HG02588 (cell line): Measurements from ENCODE around the gene DACT2.
"Not testable (repeated sequence)": the region's sequence is repeated elsewhere in the genome, so short reads cannot be mapped to it uniquely, and the experiment has no call there.

Experiments
- ATAC-seq: cut with Tn5 transposase; IDR thresholded peaks from one replicate; pipeline ENCODE4 v1.9.1; 2021; ENCODE audit warnings: mild to moderate bottlenecking, moderate library complexity; ENCODE audit not compliant: unreplicated experiment

DACT2 gene

DNA sequence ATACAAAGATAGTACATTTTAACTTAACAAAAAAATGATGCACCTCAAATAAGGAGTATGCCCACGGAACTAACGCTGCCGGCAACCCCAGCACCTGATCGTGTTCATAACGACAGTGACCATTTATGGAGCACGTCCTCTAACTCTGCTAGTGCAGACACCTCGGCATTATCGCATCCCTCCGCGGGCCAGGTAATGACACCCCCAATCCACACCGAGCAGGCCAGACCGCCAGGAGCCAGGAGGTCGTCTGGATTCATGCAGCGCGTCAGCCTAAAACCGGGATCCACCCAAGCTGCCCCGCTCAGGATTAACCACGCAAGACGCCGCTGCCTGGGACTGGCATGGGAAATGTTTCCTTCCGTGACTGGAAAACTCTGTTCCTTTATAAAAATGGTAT is 34.1 kb downstream of the DACT2 start:
- ATAC-seq, result no peak

DNA sequence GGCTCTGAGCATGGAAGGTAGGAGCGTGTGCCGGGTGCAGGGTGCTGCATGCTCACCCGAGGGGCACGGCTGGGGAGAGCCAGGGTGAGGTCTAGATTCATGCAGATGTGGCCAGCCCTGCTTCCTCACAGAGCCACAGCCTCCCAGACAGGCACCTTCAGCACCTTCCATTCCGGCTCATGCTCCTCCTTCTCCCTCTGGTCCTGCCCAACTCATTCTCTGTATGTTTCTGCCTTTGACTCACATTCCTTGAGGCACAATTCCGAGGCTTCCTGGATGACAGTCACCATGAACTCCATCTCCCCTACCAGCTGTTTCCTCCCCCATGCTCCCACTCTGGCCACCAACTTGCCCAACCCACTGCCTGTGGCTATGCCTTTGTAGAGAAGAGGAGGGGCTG is 35.4 kb downstream of the DACT2 start:
- no peak for ATAC-seq

DNA sequence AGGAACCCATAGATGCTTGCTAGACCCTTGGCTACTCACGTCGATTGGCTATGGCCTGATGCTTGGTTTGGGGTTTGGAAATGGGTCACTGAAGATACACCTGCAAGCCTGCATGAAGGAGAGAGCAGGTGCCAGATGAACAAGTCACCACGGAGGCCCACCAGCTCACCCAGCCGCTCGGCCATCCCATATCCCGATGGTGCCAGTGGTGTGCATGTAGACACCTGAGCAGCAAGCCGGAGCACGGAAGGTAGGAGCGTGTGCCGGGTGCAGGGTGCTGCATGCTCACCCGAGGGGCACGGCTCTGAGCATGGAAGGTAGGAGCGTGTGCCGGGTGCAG is 35.9 kb downstream of the DACT2 start:
- no peak for ATAC-seq

DNA sequence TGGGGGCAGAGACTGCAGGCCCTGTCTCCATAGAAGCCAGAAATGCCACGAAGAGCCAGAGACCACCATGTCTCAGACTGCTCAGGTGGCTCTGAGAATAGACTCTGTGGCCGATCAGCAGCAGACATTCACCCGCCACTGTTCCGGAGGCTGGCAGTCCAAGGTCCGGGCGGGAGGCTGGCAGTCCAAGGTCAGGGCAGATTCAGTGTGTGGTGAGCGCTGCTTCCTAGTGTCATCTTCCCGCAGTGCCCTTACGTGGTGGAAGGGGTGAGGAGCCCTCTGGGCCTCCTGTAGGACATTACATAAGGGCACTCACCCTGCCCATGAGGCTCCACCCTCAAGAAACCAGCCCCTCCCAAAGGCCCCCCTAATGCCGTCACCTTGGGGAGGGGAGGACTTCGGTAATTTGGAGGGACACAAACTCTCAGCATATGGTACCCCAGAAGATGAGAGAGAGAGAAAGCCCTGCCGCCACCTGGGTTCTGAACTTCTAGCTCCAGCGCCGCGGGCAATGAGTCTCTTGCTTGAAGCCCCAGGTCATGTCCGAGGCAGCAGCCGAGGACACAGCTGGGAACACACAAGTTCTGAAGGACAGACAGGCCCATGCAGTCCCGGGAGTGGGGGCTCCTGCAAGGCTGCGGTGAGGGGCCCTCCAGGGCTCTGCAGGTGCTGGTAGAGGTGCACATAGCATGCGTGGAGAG is 36.4 kb downstream of the DACT2 start:
- ATAC-seq, result no peak

DNA sequence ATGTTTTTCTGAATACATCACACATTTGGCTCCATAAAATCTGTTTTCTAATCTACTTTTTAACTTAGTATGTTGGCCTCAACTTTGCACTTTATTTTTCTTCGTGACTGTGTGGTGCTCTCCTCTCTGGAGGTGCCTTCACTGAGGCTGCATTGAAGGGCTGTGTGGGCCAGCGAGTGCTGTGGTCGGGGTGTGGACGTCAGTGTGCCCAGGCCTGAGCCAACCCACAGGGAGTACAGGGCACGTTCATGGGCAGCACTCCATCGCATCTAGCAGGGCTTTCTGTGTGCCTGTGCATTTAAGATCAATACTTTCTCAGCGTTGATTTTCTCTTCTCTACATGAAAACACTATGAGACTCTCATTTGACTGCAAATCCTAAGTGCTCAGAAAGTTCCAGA is 37.8 kb downstream of the DACT2 start:
- ATAC-seq, result no peak

DNA sequence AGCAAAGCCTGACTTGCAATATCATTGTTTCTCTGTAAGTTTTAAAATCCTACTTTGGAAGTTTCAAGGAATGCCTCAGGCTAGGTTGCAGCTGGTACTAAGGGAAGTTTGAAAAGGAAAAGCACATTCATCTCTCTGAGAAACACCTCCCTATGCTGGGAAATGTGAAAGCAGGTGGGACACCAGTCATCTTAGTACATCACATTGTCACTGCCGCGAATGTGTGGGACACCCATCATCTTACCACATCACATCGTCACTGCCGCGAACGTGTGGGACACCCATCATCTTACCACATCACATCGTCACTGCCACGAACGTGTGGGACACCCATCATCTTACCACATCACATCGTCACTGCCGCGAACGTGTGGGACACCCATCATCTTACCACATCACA is 38.3 kb downstream of the DACT2 start:
- ATAC-seq, result not testable (repeated sequence)

DNA sequence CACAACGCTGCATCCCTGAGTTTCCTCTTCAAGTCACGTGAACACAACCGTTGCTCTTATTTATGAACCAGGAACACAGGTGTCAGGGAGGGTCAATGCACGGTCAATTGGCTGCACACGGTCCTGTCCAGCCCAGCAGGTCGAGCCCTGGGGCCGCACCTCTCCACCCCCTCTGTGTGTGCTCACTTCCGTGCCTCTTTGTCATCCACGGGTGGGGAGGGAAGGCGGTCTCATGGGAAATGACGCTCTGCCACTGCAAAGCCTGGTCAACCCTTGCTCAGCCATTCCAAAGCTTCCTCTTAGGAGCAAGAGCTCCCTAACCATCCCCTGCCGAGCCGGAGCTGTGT is 38.7 kb downstream of the DACT2 start:
- ATAC-seq, result no peak

DNA sequence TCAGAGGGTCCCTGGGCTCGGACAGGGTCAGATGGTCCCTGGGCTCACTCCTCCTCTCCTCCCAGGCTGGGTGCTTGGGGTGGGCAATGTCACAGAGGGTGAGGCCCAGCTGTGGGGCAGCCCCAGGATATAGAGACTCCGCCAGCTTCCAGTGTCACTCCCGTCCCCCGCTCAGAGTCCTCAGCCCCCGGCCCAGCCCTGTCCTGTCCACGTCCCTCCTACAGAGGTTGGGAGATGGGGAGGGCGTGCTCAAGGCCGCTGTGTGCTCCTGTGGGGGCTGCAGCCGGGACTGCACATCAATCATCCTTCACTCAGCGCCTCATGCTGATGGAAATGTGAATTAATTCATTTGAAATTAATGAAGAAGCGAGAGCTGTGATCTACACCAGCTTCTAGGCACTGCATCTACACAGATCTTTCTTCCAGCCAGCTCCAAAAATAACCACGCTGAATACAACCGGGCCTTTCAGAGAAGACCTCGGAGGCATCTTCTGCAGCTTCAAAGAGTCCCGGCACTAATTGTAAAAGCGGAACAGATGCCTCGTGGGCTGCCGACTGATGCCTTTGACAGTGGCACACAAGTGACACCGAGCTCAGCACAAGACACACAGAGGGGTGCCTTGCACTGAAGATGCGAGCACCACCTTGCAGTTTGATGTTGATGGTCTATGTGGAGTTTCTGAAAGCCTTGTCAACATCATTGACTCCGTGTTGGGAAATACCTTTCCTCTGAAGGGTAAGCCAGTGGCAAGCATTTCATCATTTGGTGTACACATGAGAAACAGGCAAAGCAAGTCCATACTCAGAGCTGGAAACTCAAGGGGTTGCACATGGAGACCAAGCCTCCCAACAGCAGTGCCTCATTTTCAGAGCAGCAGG is 39.3 kb downstream of the DACT2 start:
- ATAC-seq, result no peak

DNA sequence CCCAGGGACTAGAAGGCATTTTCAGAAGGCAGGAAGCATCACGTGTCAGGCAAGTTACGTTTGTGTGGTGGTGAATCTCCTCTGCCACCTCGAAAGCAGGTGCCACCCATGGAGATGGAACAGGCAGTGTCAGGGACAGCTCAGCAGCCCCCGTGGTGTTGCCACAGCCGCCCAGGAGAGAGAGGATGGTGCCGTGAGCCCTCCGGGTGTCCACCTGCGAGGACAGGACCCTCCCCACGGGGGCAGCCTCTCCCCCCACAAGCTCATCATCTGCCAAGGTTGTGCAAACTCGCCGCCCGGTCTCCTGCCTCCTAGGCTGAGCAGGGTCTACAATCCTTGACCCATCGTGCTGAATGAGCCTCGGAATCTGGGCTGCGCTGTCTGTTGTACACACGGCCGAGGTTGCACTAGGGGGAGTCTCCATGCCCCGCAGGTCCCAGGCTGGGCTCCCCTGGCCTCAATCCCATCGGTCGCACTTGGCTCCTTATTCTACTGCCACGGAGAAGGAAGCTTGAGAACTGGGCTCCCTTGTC is 40.1 kb downstream of the DACT2 start:
- no peak for ATAC-seq

DNA sequence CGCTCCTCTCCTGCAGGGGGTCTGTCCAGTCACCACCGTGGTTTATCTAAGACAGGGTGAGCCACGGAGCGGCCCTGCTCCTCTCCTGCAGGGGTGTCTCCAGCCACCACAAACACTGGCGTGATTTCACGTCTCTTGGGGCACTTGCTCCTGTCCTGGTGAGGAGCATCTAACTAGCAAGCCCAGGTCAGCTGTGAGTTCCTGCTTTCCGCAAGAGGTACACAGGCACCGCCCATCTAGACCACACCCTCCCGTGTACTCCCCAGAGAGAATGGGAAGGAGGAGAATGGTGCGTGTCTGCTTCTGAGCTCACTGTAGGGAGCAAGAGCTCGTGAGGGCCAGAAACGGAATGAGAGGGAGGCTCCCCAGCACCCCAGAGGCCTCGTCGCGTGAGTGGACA is 40.7 kb downstream of the DACT2 start:
- no peak for ATAC-seq

DNA sequence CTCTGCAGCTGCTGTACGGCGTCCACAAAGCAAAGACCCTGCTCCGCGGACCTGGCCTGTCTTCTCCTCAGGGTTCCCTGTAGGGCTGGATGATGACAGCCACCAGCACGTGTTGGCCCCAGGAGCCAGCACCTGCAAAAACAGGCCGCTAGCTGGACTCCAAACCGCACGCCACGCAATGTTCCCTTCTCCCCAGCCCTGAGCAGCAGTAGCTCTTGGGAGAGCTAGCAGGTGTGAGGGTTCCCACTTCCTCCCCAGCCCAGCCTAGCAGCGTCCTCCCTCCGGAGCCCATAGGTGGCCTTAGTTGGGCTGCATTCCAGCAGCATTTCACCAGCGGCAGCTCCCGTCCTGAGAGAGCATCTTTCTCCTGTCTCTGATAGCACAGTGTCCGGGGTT is 42.3 kb downstream of the DACT2 start:
- no peak for ATAC-seq

DNA sequence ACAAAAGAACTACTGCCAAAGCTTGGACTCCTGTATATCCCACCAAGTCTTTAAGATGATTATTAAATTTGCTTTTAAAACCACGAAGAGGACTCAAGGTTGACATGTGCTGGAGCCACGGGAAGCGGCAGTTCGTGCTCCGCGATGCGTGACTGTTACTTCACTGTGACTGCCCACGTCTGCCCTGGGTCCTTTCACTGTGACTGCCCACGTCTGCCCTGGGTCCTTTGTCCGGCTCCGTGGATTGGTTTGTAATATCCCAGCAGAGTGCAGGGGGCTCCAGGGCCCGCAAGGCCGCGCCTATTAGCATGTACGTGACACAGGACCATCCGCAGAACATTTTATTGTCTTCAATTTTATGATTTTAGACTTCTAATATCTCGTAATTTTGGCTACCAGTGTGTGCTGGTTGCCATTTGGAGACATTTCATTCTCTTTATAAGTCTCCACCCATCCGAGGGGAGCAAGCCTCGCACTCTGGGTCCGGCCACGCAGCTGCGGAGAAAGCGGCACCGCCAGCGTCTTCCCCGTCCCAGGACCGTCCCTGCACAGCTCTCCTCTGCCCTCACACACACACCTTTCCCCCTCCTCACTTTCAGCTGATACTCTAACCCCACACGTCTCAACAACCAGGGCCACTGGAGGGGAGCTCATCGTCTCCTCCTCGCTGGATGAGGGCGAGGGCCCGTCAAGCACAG is 42.9 kb downstream of the DACT2 start:
- no peak for ATAC-seq

DNA sequence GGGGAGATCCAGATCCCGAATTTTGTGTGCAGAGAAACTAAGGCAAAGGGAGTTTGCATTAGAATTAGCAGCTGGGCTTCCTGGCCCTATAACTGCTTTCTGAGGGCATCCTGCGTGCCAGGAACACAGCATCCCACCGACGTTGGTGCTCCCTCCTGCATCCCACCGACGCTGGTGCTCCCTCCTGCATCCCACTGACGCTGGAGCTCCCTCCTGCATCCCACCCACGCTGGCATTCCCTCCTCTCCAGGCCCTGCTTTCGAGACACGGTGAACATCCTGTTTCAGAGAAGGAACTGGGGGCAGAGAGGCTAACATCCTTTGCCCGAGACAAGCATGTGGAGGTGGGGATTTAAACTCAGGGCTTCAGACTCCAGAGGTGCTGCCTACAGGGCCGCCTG is 44.4 kb downstream of the DACT2 start:
- ATAC-seq, result no peak

DNA sequence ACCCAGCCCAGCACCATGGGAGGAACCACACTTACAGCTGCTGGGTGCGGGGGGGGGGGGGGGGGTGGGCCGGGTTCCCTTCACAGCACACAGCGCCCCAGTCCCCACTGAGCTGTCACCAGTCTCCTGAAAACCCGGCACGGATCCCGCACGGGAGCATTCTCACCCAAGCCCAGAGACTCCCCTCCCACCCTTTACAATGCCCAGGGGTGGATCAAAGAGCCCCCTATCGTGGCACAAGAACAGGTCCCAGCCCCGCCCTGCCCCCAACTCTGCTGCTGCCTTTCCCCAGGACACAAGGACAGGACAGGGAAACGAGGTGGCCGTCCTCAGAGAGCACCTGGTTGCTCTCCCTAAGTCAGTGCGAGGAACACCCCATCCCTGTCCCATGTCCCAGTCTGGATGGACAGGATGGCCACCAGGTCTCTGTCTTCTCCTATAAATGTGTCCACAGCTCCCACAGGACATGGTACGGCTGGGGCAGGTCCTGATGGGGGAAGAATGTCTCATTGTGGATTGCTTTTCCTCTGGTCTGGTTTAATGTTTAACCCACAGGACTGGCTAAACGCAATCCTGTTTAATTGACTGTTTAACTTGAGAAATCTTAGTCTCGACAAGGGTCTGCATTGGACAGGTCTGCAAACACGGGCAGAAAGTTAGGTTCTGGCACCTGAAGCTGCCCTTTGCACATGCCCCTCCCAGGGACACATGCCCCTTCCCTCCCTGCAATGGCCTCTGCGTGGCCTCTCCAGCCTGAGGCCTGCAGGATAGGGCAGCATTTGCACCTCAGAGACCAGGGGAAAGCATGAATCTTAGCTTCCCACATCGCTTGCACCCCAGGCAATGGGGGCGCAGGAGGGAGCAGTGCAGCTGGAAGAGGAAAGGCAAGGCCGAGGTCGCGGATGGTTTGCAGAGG is 45.3 kb downstream of the DACT2 start:
- ATAC-seq, result no peak

DNA sequence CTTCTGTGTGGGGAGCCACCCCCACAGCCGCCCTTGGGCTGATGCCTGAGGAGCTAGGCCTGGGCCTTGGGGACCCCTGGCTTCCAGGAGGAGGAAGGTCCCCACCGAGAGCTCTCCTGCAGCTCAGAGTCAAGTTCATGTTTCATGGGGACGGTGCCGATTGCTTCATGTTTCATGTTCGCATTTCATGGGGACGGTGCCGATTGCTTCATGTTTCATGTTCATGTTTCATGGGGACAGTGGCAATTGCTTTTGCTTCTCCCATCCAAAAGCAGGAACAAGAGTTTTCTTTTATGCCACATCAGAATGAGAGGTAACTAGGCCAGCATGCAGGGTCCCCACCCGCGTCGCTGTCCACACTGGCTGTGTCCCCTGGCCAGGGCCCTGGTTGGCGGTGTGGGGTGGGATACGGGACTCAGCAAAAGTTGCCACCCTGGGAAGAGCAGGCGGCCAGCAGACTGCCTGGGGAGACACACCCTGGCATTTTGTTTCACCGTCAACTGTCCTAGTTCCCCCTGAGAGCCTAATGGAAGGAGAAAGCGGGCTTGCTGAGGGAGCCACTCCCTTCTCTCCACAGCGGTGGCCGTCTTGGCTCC is 46.0 kb downstream of the DACT2 start:
- ATAC-seq, result no peak

DNA sequence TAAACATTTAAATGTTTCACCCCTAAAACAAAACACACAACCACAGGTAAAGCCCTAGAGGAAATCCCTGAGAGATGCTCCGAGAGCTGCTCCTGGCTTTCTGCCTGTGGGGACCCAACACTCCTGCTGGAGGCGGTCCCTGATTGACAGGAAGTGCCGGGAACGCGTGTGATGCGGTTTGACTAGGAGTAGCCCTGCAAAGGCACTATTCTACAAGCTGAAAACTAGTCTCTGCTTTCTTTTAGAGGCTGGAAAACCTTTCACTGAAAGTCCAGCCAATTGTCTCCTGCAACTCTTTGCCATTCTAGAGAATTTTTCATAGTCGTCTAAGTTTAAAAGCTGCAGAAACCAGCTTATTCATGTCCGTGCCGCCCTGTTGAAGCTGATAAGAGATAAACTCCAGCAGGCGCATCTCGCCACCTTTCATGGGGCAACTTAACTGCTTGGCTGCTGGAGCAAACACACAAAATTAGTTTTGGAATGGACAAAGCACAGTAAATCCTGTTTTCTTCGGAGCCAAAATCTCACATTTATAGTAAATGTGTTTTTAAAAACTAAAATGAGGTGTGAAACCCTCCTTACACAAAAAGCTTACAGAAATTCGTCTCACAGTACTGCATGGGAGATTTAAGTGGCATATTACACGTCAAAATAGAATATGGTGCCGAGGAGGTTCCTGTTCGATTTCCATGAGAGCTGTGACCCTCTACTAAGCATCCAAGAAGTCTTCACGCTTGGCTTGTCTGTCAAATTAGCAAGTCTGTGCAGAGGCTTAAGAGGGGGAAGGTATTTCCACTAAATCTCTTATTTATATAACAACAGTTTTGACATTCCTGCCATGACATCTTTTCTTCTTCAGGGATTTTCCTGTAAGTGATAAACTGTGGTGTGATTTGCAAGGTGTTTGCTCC is 46.9 kb downstream of the DACT2 start:
- ATAC-seq, result no peak

DNA sequence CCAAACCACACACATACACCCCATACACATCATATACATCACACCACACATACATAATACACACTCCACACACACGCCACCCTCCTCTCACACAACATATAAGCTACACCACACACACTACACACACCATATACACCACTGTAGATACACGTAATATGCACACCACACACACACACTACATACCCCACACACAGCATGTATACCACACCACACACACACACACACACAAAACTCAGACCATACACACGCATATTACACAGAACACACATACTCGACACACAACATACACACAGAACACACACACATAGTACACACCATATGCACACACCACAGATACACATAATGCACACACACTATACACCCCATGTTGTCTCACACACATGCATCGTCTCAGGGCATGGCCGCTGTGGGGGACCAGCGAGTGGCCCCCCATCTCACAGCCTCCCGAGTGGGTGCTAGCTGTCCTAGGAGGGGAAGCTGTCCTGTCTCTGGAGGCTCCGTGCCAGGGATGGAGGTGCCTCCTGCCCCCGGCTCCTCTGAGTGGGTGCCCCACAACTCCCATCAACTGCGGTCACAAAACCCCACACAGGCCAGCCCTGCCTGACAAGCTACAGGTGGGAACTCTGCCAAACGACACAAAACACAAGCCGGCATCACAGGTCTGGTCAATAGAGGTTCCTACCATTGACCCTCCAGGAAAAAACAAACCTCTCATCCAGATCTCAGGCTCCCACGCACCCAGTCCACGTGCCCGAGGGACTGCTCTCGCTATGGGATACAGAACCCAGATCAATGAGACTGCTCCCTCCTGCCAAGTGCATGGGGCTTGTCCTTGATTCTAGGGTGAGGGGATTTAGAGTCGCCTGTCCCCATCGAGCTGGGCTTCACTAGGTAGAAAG is 49.1 kb downstream of the DACT2 start:
- no peak for ATAC-seq
